Measurements from ENCODE around the gene MBD5.
"Not testable (repeated sequence)": the region's sequence is repeated elsewhere in the genome, so short reads cannot be mapped to it uniquely, and the experiment has no call there.

Gene MBD5

GRCh38 chr2:148021059-148021861 lies at the start of gene MBD5:
MBD5 (plus strand) TSS chr2:148021091.
- DNase-seq, result peak; percentile 22

GRCh38 chr2:147976102-147976501 lies 44.8 kb upstream of the MBD5 start:
- no peak for DNase-seq

DNA sequence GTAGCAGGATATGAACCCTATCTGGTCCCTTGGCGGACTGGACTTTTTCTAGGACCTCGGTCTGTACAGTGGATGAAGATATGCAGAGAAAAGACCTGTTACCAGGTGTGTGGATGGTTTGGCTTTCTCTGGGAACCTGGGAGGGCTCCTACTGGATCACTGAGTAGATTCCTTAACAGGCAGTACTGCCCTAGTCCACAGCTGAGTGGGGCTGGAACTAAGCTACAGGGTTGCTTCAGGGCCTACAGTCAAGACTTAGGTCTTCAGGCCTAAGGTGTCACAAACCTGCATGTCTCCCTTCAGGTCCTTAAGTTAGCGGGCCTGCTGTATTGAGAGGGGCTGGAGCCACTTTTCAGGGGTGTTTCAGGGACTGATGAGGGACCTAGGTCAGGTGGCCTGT lies 43.2 kb upstream of the MBD5 start:
- DNase-seq, result no peak

DNA sequence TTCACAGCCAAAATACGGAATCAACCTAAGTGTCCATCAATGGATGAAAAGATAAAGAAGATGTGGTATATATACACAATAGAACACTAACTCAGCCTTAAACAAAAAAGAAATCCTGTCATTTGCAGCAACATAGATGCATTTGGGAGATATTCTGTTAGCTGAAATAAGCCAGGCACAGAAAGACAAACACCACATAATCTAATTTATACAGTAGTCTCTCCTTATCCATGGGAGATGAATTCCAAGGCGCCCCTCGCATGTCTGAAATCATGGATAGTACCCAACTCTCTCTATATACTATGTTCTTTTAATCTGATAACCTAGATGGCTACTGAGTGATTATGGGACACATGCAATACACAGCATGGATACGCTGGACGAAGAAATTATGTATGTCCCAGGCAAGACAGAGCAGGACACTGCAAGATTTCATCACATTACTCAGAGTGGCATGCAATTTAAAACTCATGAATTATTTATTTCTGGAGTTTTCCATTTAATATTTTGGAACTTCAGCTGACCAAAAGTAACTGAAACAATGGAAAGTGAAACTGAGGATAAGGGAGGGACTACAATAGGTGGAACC lies 39.9 kb upstream of the MBD5 start:
- DNase-seq, result no peak

DNA sequence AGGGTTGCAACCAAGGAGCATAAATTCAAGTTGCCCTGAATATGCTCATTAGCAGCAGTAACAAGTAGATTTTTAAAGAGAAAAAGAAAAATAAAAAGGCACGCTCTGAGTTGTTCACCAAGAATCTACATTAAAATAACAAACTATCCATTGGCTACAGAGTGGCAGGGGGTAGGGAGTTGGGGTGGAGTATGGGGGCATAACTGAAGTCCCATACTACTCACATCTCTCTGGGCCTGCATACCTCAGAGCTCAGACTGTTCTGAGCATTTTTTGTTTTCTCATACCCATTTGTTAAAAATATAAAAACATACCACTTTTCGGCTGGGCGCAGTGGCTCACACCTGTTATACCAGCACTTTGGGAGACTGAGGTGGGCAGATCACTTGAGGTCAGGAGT lies 31.8 kb upstream of the MBD5 start:
- no peak for DNase-seq

GRCh38 chr2:147989809-147990403 lies 31.0 kb upstream of the MBD5 start:
- DNase-seq, result peak; percentile 18

- not testable (repeated sequence) for DNase-seq
Measured at GRCh38 chr2:147994965-147995364, 25.9 kb upstream of the MBD5 start.

- DNase-seq, result no peak
Measured at GRCh38 chr2:147996828-147997227, 24.1 kb upstream of the MBD5 start.

DNA sequence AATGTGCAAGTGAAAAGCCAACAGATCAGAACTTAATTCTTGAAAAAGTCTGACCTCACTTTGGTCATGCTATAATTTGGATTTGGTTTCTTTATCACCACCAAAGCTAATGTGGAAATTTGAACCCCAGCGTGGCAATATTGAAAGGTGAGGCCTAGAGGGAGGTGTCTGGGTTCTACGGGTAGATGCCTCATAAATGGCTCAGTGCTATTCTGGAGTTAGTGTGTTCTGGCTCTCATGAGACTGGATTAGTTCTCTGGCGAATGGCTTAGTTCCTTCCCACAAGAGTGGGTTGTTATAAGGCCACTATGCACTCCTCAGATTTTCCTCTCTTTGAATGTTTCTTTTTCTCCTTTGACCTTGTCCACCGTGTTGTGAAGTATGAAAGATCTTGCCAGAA lies 22.7 kb upstream of the MBD5 start:
- DNase-seq, result no peak

GRCh38 chr2:147999126-147999525 lies 21.8 kb upstream of the MBD5 start:
- DNase-seq, result no peak

DNA sequence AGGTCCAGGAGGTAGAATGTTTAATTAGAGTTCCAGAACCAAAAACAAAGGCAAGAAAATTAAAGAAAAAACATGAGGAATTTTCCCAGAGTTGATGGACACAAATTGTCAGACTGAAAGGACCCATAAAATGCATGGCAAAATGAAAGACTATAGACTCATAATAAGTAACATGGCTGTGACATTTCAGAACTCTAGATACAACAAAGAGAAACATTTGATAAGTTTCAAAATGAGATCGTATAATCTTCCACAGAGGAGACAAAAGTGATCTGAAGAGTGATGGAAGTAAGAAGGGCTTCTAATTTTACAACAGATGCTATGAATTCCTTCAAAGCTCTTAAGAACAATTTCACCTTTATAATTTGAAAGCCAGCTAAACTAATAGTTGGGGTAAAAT lies 20.8 kb upstream of the MBD5 start:
- no peak for DNase-seq

DNA sequence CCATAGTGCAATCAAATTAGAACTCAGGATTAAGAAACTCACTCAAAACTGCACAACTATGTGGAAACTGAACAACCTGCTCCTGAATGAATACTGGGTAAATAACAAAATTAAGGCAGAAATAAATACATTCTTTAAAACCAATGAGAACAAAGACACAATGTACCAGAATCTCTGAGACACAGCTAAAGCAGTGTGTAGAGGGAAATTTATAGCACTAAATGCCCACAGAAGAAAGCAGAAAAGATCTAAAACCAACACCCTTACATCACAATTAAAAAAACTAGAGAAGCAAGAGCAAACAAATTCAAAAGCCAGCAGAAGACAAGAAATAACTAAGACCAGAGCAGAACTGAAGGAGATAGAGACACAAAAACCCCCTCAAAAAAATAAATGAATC lies 18.5 kb upstream of the MBD5 start:
- not testable (repeated sequence) for DNase-seq

GRCh38 chr2:148006249-148007007 lies 14.5 kb upstream of the MBD5 start:
- DNase-seq, result no peak

GRCh38 chr2:148007219-148007900 lies 13.5 kb upstream of the MBD5 start:
- DNase-seq, result no peak

- DNase-seq, result not testable (repeated sequence)
Measured at GRCh38 chr2:148008411-148008810, 12.5 kb upstream of the MBD5 start.

DNA sequence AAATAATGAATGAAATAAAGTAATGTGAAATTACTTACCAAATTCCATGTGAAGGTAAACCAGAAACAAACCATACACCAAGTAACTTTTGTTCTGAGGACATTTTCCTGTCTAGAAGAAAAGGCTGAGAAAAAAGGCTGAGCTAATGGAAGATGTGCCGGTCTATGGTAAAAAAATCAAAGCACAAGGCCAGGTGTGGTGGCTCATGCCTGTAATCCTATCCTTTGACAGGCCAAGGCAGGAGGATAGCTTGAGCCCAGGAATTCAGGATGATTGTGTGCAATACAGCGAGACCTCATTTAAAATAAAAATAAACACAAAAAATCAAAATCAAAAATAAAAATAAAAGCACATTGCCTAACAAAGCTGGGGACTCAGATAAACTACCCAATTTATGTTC lies 7.0 kb upstream of the MBD5 start:
- peak; percentile 53 for DNase-seq

- DNase-seq, result no peak
Measured at GRCh38 chr2:148014616-148015015, 6.3 kb upstream of the MBD5 start.

- peak; percentile 100 for DNase-seq
Measured at GRCh38 chr2:148020111-148021058, 506 bp upstream of the MBD5 start, which contains the start of gene ORC4. ORC4 (minus strand) TSS chr2:148020737; CDS start chr2:147975958, 44,779 bp downstream.

DNA sequence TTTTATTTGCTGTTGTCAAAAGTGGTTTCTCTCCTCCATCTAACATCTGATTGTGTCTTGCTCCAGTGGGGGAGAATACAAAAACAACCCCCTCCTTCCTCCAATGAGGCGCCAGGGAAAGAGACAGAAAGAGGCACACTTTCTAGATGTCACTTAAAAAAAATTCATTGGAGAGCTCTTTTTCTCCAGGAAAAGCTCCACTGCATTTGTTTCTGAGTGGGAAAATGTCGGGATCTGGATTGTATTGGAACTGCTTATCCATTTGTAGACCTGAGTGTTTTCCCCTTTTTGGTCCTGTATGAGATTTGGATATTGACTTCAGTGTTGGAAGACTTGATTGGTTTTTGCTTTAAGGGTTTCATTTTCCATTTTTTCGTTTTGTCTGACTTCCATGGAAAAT lies 995 bp downstream of the MBD5 start:
- DNase-seq, result no peak

DNA sequence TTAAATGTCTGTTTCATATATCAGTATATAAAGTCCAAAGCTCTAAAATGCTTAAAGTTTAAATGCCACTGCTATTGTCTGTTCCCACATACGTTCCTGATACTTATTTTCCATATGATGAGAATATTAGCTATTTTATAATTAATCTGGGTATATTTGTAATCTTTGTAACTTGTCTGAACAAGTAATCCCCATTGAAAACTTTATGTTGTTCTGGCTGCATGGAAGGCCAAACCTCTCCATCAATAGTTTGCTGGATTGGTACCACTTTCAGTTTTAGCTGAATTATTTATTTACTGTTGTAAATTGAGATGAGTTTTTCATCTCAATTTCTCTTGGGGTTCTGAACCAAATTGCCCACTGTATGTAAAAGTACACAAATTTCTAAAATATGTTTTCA lies 1.5 kb downstream of the MBD5 start:
- DNase-seq, result no peak

GRCh38 chr2:148022882-148023281 lies 2.0 kb downstream of the MBD5 start:
- no peak for DNase-seq

- DNase-seq, result no peak
Measured at GRCh38 chr2:148023861-148024260, 3.0 kb downstream of the MBD5 start.
